ENCODE results near the gene UVRAG.

The UVRAG gene

DNA sequence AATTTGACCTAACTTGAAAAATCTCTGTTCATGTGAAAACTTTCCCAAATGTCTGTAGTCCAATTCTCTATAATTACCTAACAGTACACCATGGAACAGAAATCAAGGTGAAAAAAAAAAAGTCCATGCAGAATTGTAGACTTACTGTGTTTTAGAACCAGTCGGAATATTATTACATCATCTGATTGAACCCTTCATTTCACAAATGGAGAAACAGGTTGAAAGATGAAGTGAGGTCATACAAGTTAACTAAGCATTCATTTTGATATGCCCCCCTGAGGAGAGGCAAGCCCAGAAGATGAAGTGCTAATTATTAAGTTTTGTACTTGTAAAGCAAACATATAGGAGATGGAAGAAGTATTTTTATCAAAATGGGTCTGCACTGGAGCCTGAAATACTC is 211.9 kb downstream of the UVRAG start:
- Mint-ChIP-seq H3K27ac (no peak overlapping the region), H3K4me1 (peaks cover 24 to 30% of the 10 kb centered on the region in 2 donors), H3K36me3 (peaks cover 50 to 63% of the 10 kb centered on the region in 2 donors), H3K9me3 (peaks cover 1 to 4% of the 10 kb centered on the region in 2 donors), H3K4me3 (no peak overlapping the region), H3K27me3 (no peaks in the 10 kb centered on the region)
- ATAC-seq (replicated peaks), result no peak
- DNase-seq, result no peak

DNA sequence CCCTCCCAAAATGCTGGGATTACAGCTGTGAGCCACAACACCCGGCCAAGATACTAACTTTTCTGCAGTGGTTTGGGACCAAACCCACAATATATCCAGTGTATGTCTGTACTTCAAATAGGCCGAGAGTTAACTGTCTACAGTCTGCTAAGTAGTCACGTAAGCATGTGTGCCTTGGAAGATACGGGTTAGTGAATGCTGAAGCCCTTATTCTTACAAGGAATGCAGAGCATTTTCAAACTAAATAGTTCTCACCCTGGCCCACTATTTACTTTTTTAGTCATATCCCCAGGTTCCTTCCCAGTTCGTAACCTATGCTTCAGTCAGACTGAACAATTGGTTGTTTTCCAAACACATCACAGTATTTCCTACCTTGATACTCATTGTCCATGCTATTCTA is 215.3 kb downstream of the UVRAG start:
- Mint-ChIP-seq H3K4me3 (no peak overlapping the region), H3K27ac (no peak overlapping the region), H3K9me3 (peaks cover 1 to 4% of the 10 kb centered on the region in 2 donors), H3K36me3 (peaks cover 43 to 47% of the 10 kb centered on the region in 2 donors), H3K4me1 (peaks cover 15 to 22% of the 10 kb centered on the region in 2 donors), H3K27me3 (no peaks in the 10 kb centered on the region)
- ATAC-seq (replicated peaks), result no peak
- no peak for DNase-seq

DNA sequence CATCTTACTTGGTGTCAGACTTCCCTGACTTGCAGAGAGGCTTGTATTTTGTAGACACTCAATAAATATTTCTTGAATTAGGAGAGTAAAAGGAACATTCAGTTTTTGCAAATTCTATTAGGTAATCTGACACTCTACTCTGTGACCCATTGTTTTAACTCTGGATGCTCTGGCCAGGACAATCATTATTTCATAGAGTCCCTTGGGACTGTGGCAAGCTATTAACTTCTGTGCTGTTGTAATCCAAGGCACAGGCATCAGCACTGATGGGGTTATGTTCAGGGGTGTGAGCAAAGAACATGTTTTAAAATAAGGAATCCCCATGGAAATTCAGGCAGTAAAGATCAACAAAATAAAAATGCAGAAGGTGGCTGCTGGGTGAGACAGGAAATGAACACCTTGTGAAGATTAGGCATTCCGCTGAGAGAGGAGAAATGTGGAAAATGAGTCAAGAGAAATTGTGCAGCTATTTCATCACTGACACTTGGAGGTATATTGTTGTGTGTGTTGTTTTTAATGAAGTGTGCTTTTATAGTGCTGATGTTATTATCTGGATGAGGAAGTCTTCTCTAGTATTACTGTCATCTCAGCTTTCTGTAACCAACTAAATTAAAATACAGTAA is 216.1 kb downstream of the UVRAG start:
- Mint-ChIP-seq H3K36me3 (peaks cover 44 to 49% of the 10 kb centered on the region in 2 donors), H3K27me3 (no peaks in the 10 kb centered on the region), H3K9me3 (peaks cover 1 to 4% of the 10 kb centered on the region in 2 donors), H3K4me1 (peaks cover 16 to 24% of the 10 kb centered on the region in 2 donors), H3K27ac (peak overlapping the region; percentile 14), H3K4me3 (no peak overlapping the region)
- DNase-seq (no peak), ATAC-seq (replicated peaks) (no peak)

DNA sequence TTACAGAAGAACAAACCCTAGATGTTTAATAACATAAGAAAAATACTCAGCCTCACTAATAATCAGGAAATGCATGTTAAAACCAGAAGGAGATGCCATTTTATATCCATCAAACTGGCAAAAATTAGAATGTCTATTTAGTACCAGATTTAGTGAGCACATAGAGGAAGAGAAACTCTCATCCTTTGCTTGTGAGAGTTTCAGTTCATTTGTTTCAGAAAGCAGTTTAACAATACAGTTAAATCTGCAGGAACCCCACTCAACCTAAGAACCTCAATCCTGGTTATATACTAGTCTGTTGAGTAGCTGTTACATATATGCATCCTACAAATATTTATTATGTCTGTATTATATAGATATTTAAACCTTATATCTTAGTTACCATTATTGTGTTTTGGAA is 218.7 kb downstream of the UVRAG start:
- no peaks in the 10 kb centered on the region for H3K27me3 Mint-ChIP-seq
- no peaks in the 10 kb centered on the region for H3K9me3 Mint-ChIP-seq
- no peak for DNase-seq

DNA sequence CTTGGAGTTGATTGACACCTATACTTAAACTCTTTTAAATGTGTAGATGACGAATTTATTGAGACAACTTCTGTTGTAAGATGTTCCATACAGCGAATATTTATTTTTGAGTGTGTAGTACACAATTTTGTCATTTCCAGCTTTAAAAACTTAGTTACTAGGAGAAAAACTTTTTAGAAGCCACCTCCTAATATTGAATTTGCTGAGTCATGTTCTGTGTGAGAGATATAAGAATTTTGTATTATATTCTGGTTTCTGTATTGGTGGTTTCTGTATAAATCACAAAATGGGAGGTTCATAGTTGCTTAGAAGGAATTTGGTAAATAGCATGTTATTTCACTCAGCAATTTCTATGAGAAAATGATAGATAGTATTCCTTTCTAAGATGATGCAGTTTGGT is 220.0 kb downstream of the UVRAG start:
- H3K4me1 Mint-ChIP-seq, result peaks cover 10 to 21% of the 10 kb centered on the region in 2 donors

More for the DNA sequence above, 218.7 kb downstream of the UVRAG start:
- Mint-ChIP-seq H3K36me3 (peaks cover 38 to 40% of the 10 kb centered on the region in 2 donors), H3K4me3 (no peak overlapping the region), H3K4me1 (peaks cover 10 to 28% of the 10 kb centered on the region in 2 donors), H3K27ac (no peak overlapping the region)
- ATAC-seq (replicated peaks), result peak; percentile 82 to 86

DNA sequence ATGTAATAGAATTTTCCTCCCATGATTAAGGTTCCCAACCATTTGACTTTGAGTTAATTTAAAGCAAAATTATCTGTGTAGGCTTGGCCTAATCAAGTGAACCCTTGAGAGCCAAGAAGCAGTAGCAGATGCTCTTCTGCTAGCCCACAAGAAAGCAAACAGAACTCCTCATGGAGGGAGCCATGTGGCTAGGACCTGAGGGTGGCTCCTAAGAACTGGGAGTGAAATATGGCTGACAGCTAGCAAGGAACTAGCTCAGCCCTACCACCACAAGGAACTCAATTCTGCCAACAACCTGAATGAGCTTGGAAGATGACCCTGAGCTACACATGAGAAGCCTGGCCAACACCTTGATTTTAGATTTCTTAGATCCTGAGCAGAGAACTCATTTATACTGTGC is 223.6 kb downstream of the UVRAG start:
- H3K27ac Mint-ChIP-seq, result no peak overlapping the region

More for the DNA sequence above, 220.0 kb downstream of the UVRAG start:
- Mint-ChIP-seq H3K4me3 (no peak overlapping the region), H3K27me3 (no peaks in the 10 kb centered on the region), H3K27ac (no peak overlapping the region), H3K36me3 (peaks cover 36 to 39% of the 10 kb centered on the region in 2 donors), H3K9me3 (no peaks in the 10 kb centered on the region)
- no peak for DNase-seq
- ATAC-seq (replicated peaks), result no peak

DNA sequence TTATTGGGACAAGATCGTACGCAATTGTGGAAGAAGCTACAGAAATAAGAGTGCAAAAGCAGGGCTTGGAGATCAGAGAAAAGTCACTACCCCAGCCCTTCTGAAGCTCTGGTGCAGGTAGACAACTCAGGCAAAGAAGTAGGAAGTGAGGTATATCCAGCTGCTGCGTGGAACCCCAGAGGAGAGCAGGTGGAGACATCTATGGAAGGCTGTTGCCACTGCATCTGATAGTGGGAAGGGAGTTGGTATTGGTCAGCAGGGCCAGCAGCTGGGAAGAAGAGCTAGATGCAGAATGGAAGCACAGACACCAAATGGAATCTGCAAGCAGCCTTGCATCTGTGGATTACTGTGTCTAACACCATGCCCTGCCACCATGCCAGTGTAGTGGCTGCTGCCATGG is 226.2 kb downstream of the UVRAG start:
- ATAC-seq (replicated peaks) (no peak), DNase-seq (no peak)
- Mint-ChIP-seq H3K4me3 (no peak overlapping the region), H3K27ac (no peak overlapping the region), H3K9me3 (peaks cover 9 to 11% of the 10 kb centered on the region in 2 donors), H3K27me3 (no peaks in the 10 kb centered on the region), H3K36me3 (peaks cover 55 to 65% of the 10 kb centered on the region in 2 donors), H3K4me1 (peaks cover 0 to 18% of the 10 kb centered on the region in 2 donors)

More for the DNA sequence above, 223.6 kb downstream of the UVRAG start:
- Mint-ChIP-seq H3K9me3 (peaks cover 0 to 4% of the 10 kb centered on the region in 2 donors), H3K27me3 (no peaks in the 10 kb centered on the region), H3K4me3 (no peak overlapping the region), H3K4me1 (peaks cover 2 to 22% of the 10 kb centered on the region in 2 donors), H3K36me3 (peaks cover 36 to 43% of the 10 kb centered on the region in 2 donors)
- ATAC-seq (replicated peaks) (no peak), DNase-seq (no peak)

DNA sequence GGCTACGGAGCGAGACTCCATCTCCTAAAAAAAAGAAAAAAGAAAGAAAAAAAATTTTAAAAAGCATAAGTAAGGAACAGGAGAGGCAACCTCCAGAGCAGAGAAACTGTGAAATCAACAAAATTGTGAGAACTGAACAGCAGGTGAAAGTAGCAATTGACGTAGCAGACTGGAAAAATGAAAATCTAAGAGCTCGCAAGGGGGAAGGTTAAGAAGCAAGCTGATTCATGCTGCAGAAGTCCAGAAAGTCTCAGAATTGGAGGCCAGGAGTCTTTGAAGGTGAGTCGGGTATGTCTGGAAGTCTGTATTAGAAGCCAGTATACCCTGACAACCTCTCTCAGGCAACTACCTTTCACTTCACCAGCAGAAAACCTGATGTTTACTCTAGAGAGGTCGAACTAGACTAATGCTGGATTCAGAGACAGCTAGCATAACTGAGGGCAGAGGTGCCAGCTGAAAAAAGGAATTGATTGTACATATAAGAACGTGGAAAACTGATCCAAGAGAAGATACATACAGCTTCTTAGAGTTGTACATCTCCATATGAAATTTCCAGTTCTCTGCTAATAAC is 229.8 kb downstream of the UVRAG start:
- H3K27ac Mint-ChIP-seq, result peak overlapping the region; percentile 56
- no peaks in the 10 kb centered on the region for H3K27me3 Mint-ChIP-seq
- peaks cover 0 to 18% of the 10 kb centered on the region in 2 donors for H3K4me1 Mint-ChIP-seq
- DNase-seq (no peak), ATAC-seq (replicated peaks) (no peak)
- H3K36me3 Mint-ChIP-seq, result peaks cover 77 to 85% of the 10 kb centered on the region in 2 donors
- H3K9me3 Mint-ChIP-seq, result peaks cover 18 to 23% of the 10 kb centered on the region in 2 donors
- H3K4me3 Mint-ChIP-seq, result no peak overlapping the region

DNA sequence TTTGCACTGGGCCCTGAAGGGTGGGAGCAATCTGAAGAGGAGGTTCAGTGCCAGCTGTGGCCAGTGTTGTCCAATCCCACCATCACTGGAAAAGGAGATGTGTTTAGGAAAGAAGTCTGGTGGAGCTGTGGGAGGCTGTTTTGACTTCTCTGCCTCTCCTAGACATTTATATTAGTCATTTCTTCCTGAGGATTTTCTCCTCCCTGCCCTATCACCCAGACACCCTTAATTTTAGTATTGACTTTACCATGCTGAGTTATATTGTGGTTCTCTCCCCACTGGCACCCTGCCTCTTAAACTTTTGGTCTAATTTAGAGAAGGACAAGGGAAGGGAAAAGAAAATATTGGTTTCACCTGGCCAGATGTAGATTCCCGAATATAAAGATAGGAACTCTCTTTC is 232.2 kb downstream of the UVRAG start:
- Mint-ChIP-seq H3K4me3 (no peak overlapping the region), H3K9me3 (peaks cover 18 to 25% of the 10 kb centered on the region in 2 donors), H3K4me1 (peaks cover 5 to 6% of the 10 kb centered on the region in 2 donors), H3K27ac (peak overlapping the region; percentile 25), H3K36me3 (peaks cover 71 to 82% of the 10 kb centered on the region in 2 donors), H3K27me3 (no peaks in the 10 kb centered on the region)
- ATAC-seq (replicated peaks) (no peak), DNase-seq (no peak)

DNA sequence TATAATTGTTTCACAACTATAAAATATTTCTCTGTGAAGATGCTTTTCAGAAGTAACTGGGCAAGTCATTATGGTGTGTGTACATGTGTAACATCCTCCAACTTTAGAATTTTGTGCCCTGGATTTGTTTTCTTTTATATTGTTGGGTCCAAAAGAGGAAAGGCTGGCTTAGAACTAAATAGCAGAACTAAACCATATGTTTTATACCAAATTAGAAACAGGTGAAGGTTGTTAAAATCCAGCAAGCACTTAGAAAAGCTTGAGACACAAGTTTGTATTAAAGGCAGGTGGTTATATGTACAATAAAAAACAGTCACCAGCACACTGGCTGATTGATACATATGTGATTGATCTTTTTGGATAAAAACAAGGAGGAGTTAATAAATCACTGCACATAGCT is 232.8 kb downstream of the UVRAG start:
- Mint-ChIP-seq H3K27ac (no peak overlapping the region), H3K36me3 (peaks cover 75 to 82% of the 10 kb centered on the region in 2 donors), H3K27me3 (no peaks in the 10 kb centered on the region), H3K9me3 (peaks cover 18 to 27% of the 10 kb centered on the region in 2 donors), H3K4me3 (no peak overlapping the region), H3K4me1 (peaks cover 5 to 11% of the 10 kb centered on the region in 2 donors)
- DNase-seq (no peak), ATAC-seq (replicated peaks) (no peak)

DNA sequence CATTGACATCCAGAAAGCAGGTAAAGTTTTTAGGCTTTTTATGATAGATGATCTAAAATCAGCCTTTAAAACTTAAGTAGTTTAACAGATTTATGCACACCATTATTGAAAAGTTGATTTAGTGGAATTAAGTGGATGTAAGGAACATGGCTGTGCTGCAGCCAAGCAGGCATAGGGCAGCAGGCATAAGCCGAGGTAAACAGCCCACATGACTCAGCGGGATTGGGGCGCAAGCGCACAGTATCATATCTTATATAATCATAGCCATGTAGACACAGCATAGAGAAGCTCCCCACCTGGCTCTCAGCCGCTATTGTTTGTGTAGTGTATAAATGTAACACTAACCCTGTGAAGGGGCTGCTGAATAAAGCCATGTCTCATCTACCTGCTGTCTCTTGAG is 233.8 kb downstream of the UVRAG start:
- peaks cover 11 to 14% of the 10 kb centered on the region in 2 donors for H3K4me1 Mint-ChIP-seq
- peaks cover 21 to 30% of the 10 kb centered on the region in 2 donors for H3K9me3 Mint-ChIP-seq
- DNase-seq (peak; percentile 7), ATAC-seq (replicated peaks) (no peak)
- no peaks in the 10 kb centered on the region for H3K27me3 Mint-ChIP-seq
- H3K4me3 Mint-ChIP-seq, result no peak overlapping the region
- H3K36me3 Mint-ChIP-seq, result peaks cover 77 to 85% of the 10 kb centered on the region in 2 donors
- peak overlapping the region; percentile 68 for H3K27ac Mint-ChIP-seq

DNA sequence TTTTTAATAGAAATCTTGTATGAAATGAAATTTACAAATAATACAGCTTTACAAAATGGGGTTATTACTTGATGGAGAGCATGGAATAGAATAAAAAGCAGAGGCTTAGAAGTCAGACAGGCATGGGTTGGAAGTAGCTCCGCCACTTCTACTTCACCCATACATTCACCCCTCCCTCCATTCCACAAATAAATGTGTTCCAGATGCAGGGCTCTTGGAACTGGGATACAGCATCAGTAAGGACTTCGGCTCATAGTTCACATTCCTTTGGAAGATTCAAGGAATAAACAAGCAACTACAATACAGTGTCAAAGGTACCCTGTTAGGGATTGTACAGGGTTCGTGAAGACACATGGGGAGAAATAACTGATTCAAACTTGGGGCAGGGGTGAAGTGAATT is 234.5 kb downstream of the UVRAG start:
- ATAC-seq (replicated peaks) (no peak), DNase-seq (no peak)
- H3K4me1 Mint-ChIP-seq, result peaks cover 17 to 20% of the 10 kb centered on the region in 2 donors
- peaks cover 75 to 84% of the 10 kb centered on the region in 2 donors for H3K36me3 Mint-ChIP-seq
- no peak overlapping the region for H3K4me3 Mint-ChIP-seq
- no peaks in the 10 kb centered on the region for H3K27me3 Mint-ChIP-seq
- H3K27ac Mint-ChIP-seq, result no peak overlapping the region
- H3K9me3 Mint-ChIP-seq, result peaks cover 26 to 34% of the 10 kb centered on the region in 2 donors

DNA sequence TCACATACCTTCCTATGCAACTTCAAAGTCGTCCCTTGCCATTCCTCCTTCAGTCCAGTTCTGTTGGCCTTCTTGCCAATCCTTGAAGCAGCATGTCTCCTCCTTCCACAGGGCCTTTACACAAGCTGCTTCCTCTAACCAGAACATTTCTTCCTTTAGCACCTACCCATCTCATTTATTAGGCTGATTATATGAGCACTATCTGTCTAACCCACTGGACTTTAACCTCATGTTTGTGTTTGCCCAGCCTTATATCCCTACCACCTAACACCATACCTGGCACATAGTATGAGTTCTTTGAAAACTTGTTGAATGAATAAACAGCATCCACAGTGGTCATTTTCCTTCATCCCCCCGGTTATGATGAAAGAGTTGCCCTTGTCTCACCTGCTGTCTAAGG is 236.9 kb downstream of the UVRAG start:
- Mint-ChIP-seq H3K4me1 (peaks cover 33 to 34% of the 10 kb centered on the region in 2 donors), H3K27ac (peak overlapping the region; percentile 16), H3K27me3 (no peaks in the 10 kb centered on the region), H3K4me3 (no peak overlapping the region), H3K36me3 (peaks cover 68 to 77% of the 10 kb centered on the region in 2 donors), H3K9me3 (peaks cover 14 to 24% of the 10 kb centered on the region in 2 donors)
- ATAC-seq (replicated peaks) (no peak), DNase-seq (no peak)

DNA sequence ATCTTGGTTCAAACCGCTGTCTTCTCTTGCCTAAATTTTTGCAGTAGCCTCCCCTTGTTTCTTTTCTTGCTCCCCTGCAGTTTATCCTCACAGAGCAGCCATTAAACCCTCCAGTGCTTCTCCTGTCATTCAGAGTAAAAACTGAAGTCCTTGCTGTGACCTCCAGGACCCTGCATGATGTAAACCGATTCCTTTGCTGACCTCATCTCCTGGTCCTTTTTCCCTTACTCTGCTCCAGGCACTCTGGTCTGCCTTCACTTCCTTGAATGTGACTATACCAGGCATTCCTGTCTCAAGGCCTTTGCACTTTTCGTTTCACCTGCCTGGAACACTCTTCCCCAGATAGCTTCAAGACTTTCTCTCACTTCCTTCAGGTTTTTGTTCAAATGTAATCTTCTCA is 239.3 kb downstream of the UVRAG start:
- H3K27ac Mint-ChIP-seq, result peak overlapping the region; percentile 67
- H3K36me3 Mint-ChIP-seq, result peaks cover 61 to 67% of the 10 kb centered on the region in 2 donors
- H3K9me3 Mint-ChIP-seq, result peaks cover 10 to 17% of the 10 kb centered on the region in 2 donors
- no peak overlapping the region for H3K4me3 Mint-ChIP-seq
- H3K4me1 Mint-ChIP-seq, result peaks cover 38 to 44% of the 10 kb centered on the region in 2 donors
- no peaks in the 10 kb centered on the region for H3K27me3 Mint-ChIP-seq
- ATAC-seq (replicated peaks) (no peak), DNase-seq (no peak)

DNA sequence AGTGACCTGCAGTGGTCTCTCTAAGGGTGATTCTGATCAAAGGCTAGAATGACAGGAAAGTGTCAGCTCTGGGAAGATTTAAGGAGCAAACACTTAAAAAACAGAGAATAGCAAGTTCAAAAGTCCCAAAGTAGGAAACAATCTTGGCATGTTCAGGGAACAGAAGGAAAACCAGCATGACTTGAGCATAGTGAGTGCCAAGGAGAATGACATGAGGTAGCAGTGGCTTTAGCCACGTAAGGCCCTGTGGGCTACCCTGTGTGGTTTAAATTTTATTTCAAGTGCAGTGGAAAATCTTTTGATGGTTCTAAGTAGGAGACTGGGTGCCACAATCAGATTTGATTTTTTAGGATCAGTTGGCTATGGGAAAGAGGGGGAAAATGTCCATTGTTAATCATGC is 241.9 kb downstream of the UVRAG start:
- Mint-ChIP-seq H3K4me3 (no peak overlapping the region), H3K27me3 (no peaks in the 10 kb centered on the region), H3K9me3 (peaks cover 10 to 14% of the 10 kb centered on the region in 2 donors), H3K4me1 (peaks cover 39 to 52% of the 10 kb centered on the region in 2 donors), H3K36me3 (peaks cover 62 to 71% of the 10 kb centered on the region in 2 donors), H3K27ac (peak overlapping the region; percentile 52)
- no peak for DNase-seq
- no peak for ATAC-seq (replicated peaks)

Data from stimulated activated naive B cell treated with anti-CD40 and anti-IgM and Interleukin-4, amounts not matched to agents 10 μg/mL and 1 μg/mL and 100 μg/mL, for 72 hours (primary cell).